Measurements from ENCODE around the gene GLS.

GRCh38 chr2:190854726-190855125, 25.9 kb upstream of the GLS start:
- no peak for TF ChIP-seq CTCF (conservative IDR thresholded peaks at IDR 0.05 in 1 of 2, IDR thresholded peaks at IDR 0.05 in 1 of 2; ENCODE audit: low read depth in 1 of 2, low read length in 2 of 2)
- TF ChIP-seq EZH2 (IDR thresholded peaks at IDR 0.05; ENCODE audit: low read length, missing control alignments) = no peak
